ENCODE data around the gene RAP2B.
A peak's percentile ranks its signal among the peaks of the same experiment; 100 is the strongest.

Gene RAP2B

DNA sequence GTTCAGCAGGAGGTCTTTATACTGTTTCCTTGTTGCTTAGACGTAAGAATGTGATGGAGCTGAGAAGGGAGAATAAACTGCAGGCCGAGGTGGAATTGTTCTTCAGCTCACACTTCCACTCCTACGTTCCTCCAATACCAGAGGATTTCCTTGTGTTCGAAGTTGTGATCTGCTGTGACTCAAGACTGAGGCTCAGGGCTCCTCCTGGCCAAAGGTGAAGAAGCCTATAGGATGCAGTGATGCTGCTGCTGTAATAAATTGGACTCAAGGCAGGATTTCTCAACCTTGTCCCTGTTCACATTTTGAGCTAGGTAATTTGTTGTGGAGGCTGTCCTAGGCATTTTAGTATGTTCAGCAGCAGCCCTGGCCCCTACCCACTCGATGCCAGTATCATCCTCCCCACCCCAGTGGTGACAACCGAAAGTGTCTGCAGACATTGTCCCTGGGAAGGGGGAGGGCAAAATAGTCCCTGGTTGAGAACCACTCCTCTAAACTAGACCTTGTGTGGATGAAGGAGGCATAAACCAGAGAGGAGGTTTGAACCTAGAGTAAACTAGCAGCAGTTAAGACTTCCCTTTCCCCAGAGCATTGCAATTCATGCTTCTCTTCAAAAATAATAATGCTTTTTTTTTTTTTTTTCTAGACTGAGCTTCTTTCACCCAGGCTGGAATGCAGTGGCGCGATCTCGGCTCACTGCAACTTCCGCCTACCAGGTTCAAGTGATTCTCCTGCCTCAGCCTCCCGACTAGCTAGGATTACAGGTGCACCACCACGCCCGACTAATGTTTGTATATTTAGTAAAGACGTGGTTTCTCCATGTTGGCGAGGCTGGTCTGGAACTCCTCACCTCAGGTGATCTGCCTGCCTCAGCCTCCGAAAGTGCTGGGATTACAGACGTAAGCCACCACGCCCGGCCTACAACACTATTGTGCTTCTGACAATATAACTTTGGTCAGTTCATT lies 11.1 kb downstream of the RAP2B start:
- Histone ChIP-seq H2BK120ac (ENCODE audit: low read depth, low read length) (no peak overlapping the region), H2BK5ac (ENCODE audit: low read depth, low read length, poor library complexity, severe bottlenecking) (no peak overlapping the region), H2AFZ (ENCODE audit: low read depth, low read length) (no peak overlapping the region), H4K91ac (ENCODE audit: low read length) (no peak overlapping the region), H3K4me2 (ENCODE audit: low read length, poor library complexity, severe bottlenecking) (no peak overlapping the region), H3K18ac (ENCODE audit: low read depth in 1 of 2, low read length in 2 of 2) (no peak overlapping the region), H3K9me3 (ENCODE audit: control insufficient read depth, low read length) (peaks cover 10% of the 10 kb centered on the region), H2BK12ac (ENCODE audit: low read length in 2 of 2) (peak overlapping the region in 1 of 2 experiments; percentile 59), H3K14ac (ENCODE audit: low read length in 2 of 2) (no peak overlapping the region), H3K4me1 (ENCODE audit: control insufficient read depth, insufficient read depth, low read depth, low read length) (peaks cover 4% of the 10 kb centered on the region), H3K4me3 (ENCODE audit: insufficient read depth in 1 of 2, low read depth in 1 of 2, low read length in 2 of 2) (no peak overlapping the region), H3K9ac (ENCODE audit: low read length) (no peak overlapping the region), H2AK5ac (ENCODE audit: low read length, severe bottlenecking) (no peak overlapping the region), H3K27me3 (ENCODE audit: control insufficient read depth in 1 of 2, insufficient read depth in 1 of 2, low read length in 2 of 2) (no peaks in the 10 kb centered on the region), H3K4ac (ENCODE audit: low read depth in 1 of 2, low read length in 2 of 2) (no peak overlapping the region), H2BK15ac (ENCODE audit: low read depth, poor library complexity, severe bottlenecking) (no peak overlapping the region), H3K79me1 (replicated peaks; ENCODE audit: low read length, poor library complexity, severe bottlenecking) (no peaks in the 10 kb centered on the region), H3K27ac (ENCODE audit: low read length, poor library complexity, severe bottlenecking) (no peak overlapping the region), H3K23ac (ENCODE audit: low read length in 2 of 2) (no peak overlapping the region), H3K36me3 (ENCODE audit: control insufficient read depth in 1 of 2, insufficient read depth in 2 of 2, low read depth in 1 of 2, low read length in 2 of 2) (peaks cover 0 to 10% of the 10 kb centered on the region in 2 experiments), H4K8ac (ENCODE audit: low read length) (no peak overlapping the region)
- 96% methylated on average over 14 of the region's 19 CpGs for WGBS
- DNase-seq, result no peak

DNA sequence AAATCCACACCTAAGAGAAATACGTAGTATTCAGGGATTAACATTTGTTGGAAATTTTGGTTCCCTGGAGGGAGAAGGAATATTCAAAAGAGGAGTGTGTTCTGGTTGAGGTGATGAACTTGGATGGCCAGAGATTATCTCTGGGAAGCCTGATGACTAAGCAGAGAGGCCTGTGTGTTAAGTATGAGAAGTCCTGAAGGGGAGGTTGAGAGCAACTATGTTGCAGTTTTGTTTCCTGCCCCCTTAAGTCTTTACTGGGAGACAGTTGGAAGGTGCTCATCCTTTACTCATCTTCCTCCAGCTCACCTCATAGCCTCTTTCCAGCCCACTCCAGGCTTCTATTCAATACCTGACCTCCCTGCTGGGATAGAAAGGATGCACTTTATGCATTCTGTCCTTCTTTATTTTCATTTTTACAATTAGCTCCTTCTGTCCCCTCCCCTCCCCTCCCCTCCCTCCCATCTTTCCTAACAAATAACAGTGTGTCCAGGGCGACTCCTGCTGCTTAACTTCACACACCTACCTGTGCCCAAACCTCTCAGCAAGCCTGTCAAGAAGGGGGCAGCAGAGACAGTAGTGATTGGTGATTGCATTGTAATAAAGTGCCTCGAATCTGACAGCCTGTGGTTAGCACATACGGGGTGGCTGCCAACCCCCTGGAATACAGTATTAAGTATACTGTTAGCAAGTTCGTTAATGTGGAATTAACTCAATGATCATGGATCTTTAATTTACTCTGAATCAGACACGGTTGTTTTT lies 11.9 kb downstream of the RAP2B start:
- Histone ChIP-seq H2BK120ac (ENCODE audit: low read depth, low read length) (no peak overlapping the region), H2BK12ac (ENCODE audit: low read length in 2 of 2) (peak overlapping the region in 1 of 2 experiments; percentile 42), H3K27ac (ENCODE audit: low read length, poor library complexity, severe bottlenecking) (no peak overlapping the region), H2BK5ac (ENCODE audit: low read depth, low read length, poor library complexity, severe bottlenecking) (no peak overlapping the region), H3K9ac (ENCODE audit: low read length) (no peak overlapping the region), H3K18ac (ENCODE audit: low read depth in 1 of 2, low read length in 2 of 2) (no peak overlapping the region), H4K8ac (ENCODE audit: low read length) (no peak overlapping the region), H3K36me3 (ENCODE audit: control insufficient read depth in 1 of 2, insufficient read depth in 2 of 2, low read depth in 1 of 2, low read length in 2 of 2) (peaks cover 0 to 9% of the 10 kb centered on the region in 2 experiments), H3K4ac (ENCODE audit: low read depth in 1 of 2, low read length in 2 of 2) (no peak overlapping the region), H3K9me3 (ENCODE audit: control insufficient read depth, low read length) (peaks cover 10% of the 10 kb centered on the region), H3K4me2 (ENCODE audit: low read length, poor library complexity, severe bottlenecking) (no peak overlapping the region), H2BK15ac (ENCODE audit: low read depth, poor library complexity, severe bottlenecking) (no peak overlapping the region), H3K4me3 (ENCODE audit: insufficient read depth in 1 of 2, low read depth in 1 of 2, low read length in 2 of 2) (no peak overlapping the region), H2AFZ (ENCODE audit: low read depth, low read length) (no peak overlapping the region), H4K91ac (ENCODE audit: low read length) (no peak overlapping the region), H3K4me1 (ENCODE audit: control insufficient read depth, insufficient read depth, low read depth, low read length) (peaks cover 4% of the 10 kb centered on the region), H3K27me3 (ENCODE audit: control insufficient read depth in 1 of 2, insufficient read depth in 1 of 2, low read length in 2 of 2) (no peaks in the 10 kb centered on the region), H3K23ac (ENCODE audit: low read length in 2 of 2) (no peak overlapping the region), H3K79me1 (replicated peaks; ENCODE audit: low read length, poor library complexity, severe bottlenecking) (no peaks in the 10 kb centered on the region), H3K14ac (ENCODE audit: low read length in 2 of 2) (peak overlapping the region in 1 of 2 experiments; percentile 65), H2AK5ac (ENCODE audit: low read length, severe bottlenecking) (no peak overlapping the region)
- 82% methylated on average over 3 of the region's 6 CpGs for WGBS
- DNase-seq, result peak; percentile 44

DNA sequence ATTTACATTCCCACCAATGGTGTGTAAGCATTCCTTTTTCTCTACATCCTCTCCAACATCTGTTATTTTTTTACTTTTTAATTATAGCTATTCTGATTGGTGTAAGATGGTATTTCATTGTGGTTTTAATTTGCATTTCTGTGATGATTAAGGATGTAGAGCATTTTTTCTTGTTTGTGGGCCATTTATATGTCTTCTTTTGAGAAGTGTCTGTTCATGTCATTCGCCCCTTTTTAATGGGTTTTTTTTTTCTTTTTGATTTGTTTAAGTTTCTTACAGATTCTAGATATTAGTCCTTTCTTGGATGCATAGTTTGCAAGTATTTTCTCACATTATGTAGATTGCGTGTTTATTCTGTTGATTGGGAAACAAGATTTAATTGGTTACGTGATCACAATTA lies 14.2 kb downstream of the RAP2B start:
- H2BK120ac ChIP-seq (ENCODE audit: low read depth, low read length), result no peak overlapping the region

DNA sequence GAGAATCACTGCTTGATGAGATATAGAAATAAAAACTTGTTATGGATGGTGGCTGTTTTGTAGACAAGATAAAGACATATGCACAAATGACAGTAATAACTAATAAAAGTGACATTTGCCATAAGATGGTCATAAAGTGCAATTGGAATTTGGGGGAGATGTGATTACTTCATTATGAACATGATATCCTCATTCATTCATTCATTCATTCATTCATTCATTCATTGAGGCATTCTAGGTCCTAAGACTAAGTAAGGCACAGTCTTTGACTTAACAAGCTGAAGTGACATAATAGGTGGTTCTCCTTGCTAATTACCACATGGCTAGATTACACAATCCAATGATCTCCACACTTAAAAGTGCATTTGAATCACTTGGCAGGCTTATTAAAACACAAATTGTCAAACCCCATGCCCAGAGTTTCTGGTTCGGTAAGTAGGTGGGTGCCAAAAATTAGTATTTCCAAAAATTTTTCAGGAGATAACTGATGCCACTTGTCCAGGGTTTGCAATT lies 18.9 kb downstream of the RAP2B start:
- H2AFZ ChIP-seq (ENCODE audit: low read depth, low read length), result no peak overlapping the region
- H2BK5ac ChIP-seq (ENCODE audit: low read depth, low read length, poor library complexity, severe bottlenecking), result no peak overlapping the region
- no peak overlapping the region for H3K4me3 ChIP-seq (ENCODE audit: insufficient read depth in 1 of 2, low read depth in 1 of 2, low read length in 2 of 2)
- H3K4me1 ChIP-seq (ENCODE audit: control insufficient read depth, insufficient read depth, low read depth, low read length), result no peaks in the 10 kb centered on the region
- no peak overlapping the region for H3K27ac ChIP-seq (ENCODE audit: low read length, poor library complexity, severe bottlenecking)
- H2BK120ac ChIP-seq (ENCODE audit: low read depth, low read length), result no peak overlapping the region
- H3K9me3 ChIP-seq (ENCODE audit: control insufficient read depth, low read length), result peaks cover 7% of the 10 kb centered on the region
- no peak overlapping the region for H3K4ac ChIP-seq (ENCODE audit: low read depth in 1 of 2, low read length in 2 of 2)
- H3K14ac ChIP-seq (ENCODE audit: low read length in 2 of 2), result no peak overlapping the region
- H3K79me1 ChIP-seq (replicated peaks; ENCODE audit: low read length, poor library complexity, severe bottlenecking), result no peaks in the 10 kb centered on the region
- no peak overlapping the region for H3K18ac ChIP-seq (ENCODE audit: low read depth in 1 of 2, low read length in 2 of 2)
- H3K9ac ChIP-seq (ENCODE audit: low read length), result no peak overlapping the region
- H3K27me3 ChIP-seq (ENCODE audit: control insufficient read depth in 1 of 2, insufficient read depth in 1 of 2, low read length in 2 of 2), result no peaks in the 10 kb centered on the region
- H4K91ac ChIP-seq (ENCODE audit: low read length), result no peak overlapping the region
- no peak overlapping the region for H4K8ac ChIP-seq (ENCODE audit: low read length)
- peaks cover 3 to 6% of the 10 kb centered on the region in 2 experiments for H3K36me3 ChIP-seq (ENCODE audit: control insufficient read depth in 1 of 2, insufficient read depth in 2 of 2, low read depth in 1 of 2, low read length in 2 of 2)
- H2BK15ac ChIP-seq (ENCODE audit: low read depth, poor library complexity, severe bottlenecking), result no peak overlapping the region
- WGBS, result 100% methylated on average over 1 of the region's 1 CpG
- DNase-seq, result peak; percentile 21
- no peak overlapping the region for H2BK12ac ChIP-seq (ENCODE audit: low read length in 2 of 2)
- no peak overlapping the region for H3K23ac ChIP-seq (ENCODE audit: low read length in 2 of 2)
- no peak overlapping the region for H2AK5ac ChIP-seq (ENCODE audit: low read length, severe bottlenecking)
- H3K4me2 ChIP-seq (ENCODE audit: low read length, poor library complexity, severe bottlenecking), result no peak overlapping the region

More for the DNA sequence above, 14.2 kb downstream of the RAP2B start:
- Histone ChIP-seq H3K4me2 (ENCODE audit: low read length, poor library complexity, severe bottlenecking) (no peak overlapping the region), H3K23ac (ENCODE audit: low read length in 2 of 2) (no peak overlapping the region), H3K14ac (ENCODE audit: low read length in 2 of 2) (no peak overlapping the region), H3K36me3 (ENCODE audit: control insufficient read depth in 1 of 2, insufficient read depth in 2 of 2, low read depth in 1 of 2, low read length in 2 of 2) (peaks cover 3 to 6% of the 10 kb centered on the region in 2 experiments), H2AFZ (ENCODE audit: low read depth, low read length) (no peak overlapping the region), H3K27ac (ENCODE audit: low read length, poor library complexity, severe bottlenecking) (no peak overlapping the region), H3K4ac (ENCODE audit: low read depth in 1 of 2, low read length in 2 of 2) (no peak overlapping the region), H3K4me1 (ENCODE audit: control insufficient read depth, insufficient read depth, low read depth, low read length) (peaks cover 4% of the 10 kb centered on the region), H3K27me3 (ENCODE audit: control insufficient read depth in 1 of 2, insufficient read depth in 1 of 2, low read length in 2 of 2) (no peaks in the 10 kb centered on the region), H3K9ac (ENCODE audit: low read length) (no peak overlapping the region), H3K18ac (ENCODE audit: low read depth in 1 of 2, low read length in 2 of 2) (no peak overlapping the region), H2AK5ac (ENCODE audit: low read length, severe bottlenecking) (no peak overlapping the region), H4K91ac (ENCODE audit: low read length) (no peak overlapping the region), H2BK5ac (ENCODE audit: low read depth, low read length, poor library complexity, severe bottlenecking) (no peak overlapping the region), H3K4me3 (ENCODE audit: insufficient read depth in 1 of 2, low read depth in 1 of 2, low read length in 2 of 2) (no peak overlapping the region), H3K9me3 (ENCODE audit: control insufficient read depth, low read length) (peaks cover 10% of the 10 kb centered on the region), H4K8ac (ENCODE audit: low read length) (no peak overlapping the region), H3K79me1 (replicated peaks; ENCODE audit: low read length, poor library complexity, severe bottlenecking) (no peaks in the 10 kb centered on the region), H2BK12ac (ENCODE audit: low read length in 2 of 2) (no peak overlapping the region), H2BK15ac (ENCODE audit: low read depth, poor library complexity, severe bottlenecking) (no peak overlapping the region)
- DNase-seq, result no peak
- WGBS, result 100% methylated on average over 2 of the region's 3 CpGs
